Putamen (tissue), 1 donor: ENCODE results near the gene TAB2.
A peak's percentile ranks its signal among the peaks of the same experiment; 100 is the strongest.

Experiments
- DNase-seq: peaks from one replicate; pipeline ENCODE4 v3.0.0-alpha.2; 2016; ENCODE audit warnings: low spot score

The TAB2 gene

GRCh38 chr6:149317644-149318571, at the start of gene TAB2:
Gene TAB2, plus strand, starts transcription at chr6:149317712. Its CDS starts 52,286 bp downstream, at chr6:149369998.
- peak; percentile 41 for DNase-seq

- no peak for DNase-seq
Observed at GRCh38 chr6:149268146-149268545, 49.4 kb upstream of the TAB2 start.

DNA sequence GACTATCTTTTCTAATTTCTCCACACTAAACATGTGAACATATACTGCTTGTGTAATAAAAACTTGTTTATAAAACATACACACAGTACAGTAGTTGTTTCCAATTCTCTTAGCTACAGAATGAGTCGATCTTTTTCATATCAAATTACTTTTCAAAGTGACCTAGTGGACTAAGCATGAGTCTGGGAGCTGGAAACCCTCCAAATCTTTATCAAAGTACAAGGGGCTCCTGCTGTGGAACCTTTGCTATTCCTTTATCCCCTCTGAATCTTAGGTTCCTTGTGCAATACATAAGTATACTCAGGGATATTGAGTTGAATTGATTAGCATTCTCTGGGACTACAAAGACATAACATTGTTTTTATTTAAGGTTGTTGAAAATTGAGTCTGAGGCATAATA, 48.7 kb upstream of the TAB2 start:
- no peak for DNase-seq

- no peak for DNase-seq
Observed at GRCh38 chr6:149270616-149271015, 46.9 kb upstream of the TAB2 start.

DNA sequence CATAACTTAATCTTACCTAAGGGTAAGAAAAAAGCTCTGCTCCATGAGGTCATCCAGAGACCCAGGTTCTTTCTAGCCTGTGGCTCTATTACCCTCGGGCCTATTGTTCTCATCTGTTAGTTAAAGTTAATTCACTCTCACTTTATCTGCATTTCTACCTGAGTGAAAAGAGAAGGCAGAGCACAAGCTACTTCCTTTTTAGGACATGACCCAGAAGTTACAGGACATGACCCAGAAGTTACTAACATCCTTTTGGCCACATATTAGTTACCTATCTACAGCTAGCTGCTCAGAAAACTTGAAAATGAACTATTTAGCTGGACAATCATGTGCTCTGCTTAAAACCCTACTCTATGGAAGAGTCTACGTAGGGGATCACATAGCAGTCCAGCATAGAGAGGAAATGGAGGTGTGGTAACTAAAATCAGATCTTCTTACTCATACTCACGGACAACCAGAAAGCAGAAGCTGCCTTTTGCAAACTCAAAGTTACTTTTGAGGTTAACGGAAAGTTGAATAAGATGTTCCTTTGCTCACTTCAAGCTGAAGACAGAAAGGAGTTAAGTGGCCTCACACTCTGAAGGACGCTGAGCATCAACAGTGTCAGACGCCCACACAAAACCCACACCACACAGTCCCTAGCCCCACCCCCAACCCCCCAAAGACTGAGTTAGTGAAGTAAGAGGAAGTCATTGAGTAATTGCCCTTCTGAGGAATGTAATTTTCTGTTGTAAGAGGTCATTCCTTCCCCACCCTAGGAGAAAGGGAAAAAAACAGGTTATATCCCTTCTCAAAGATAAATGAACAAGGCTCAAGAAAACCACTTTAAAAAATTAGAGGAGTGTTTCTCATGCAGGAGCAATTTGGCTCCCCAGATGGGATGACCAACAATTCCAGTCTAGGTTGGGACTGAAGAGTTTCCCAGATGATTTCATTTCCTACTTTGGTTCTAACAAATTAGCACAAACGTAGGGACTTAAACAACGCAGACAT, 45.9 kb upstream of the TAB2 start:
- DNase-seq: no peak

DNA sequence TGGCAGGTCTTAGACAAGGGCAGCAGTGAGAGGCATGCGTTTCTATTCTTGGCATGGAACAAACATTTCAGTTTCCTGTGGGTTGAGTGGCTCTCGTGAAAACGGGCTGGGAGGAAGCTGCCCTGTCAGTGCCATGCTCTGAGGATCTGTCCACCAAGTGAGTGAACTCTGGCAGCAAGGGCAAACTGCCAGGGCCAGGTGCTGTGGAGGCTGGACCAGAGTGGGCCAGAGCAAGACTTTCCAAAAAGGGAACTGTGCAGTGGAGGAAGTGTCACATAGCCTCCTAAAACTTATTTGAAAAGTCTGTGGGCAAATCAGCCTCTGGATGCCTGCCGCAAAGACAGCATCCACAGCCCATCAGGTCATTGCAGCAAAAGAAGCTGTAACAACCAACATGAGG, 44.2 kb upstream of the TAB2 start:
- peak; percentile 46 for DNase-seq

DNA sequence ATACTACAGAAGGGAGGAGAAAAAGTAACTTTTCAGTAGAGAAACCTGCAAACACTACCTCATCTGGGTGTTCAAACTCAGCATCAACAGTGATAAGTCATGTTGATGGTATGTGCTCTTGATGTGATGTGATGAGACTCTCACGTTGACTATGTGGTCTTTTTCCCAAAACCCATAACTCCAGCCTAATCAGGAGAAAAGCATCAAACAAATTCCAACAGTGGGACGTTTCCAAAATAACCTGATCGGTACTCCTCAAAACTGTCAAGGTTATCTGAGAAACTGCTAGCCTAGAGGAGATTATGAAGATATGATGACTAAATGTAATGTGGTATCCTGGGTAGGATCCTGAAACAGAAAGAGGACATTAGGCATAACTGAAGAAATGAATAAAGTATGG, 41.9 kb upstream of the TAB2 start:
- no peak for DNase-seq

DNA sequence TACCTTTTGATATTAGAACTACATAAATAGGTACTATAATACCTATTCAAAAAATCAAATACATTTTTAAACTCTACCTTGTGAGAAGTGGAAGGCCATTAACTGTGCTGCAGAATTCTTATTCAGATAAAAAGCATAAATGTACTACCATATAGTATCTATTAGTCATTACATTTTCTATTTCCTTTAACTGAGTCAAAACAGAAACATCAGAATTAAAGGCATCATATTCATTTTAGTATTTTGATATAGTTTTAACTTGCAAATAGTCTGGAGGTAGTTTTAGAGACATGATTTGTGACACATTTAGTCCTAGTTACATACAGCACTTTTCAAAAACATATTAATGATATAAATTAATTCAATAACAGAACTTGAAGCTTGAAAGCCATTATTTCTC, 39.9 kb upstream of the TAB2 start:
- no peak for DNase-seq

DNA sequence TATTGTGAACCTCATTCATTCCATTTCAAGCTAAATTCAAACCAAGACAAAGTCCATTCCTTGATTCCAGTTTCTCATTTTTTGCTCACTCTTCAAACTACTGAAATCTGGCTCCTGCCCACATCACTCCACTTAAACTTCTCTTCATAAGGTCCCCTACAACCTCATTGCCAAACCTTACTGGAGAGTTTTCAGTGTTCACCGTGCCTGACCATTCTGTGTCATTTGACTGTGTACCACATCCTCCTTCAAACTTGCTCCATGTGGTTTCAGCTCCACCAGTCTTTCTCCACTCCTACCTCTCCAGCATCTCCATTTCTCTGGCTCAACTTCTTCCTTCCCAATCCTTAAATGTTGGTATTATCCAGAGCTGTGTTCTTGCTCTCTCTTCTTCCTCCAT, 38.5 kb upstream of the TAB2 start:
- DNase-seq: no peak

DNA sequence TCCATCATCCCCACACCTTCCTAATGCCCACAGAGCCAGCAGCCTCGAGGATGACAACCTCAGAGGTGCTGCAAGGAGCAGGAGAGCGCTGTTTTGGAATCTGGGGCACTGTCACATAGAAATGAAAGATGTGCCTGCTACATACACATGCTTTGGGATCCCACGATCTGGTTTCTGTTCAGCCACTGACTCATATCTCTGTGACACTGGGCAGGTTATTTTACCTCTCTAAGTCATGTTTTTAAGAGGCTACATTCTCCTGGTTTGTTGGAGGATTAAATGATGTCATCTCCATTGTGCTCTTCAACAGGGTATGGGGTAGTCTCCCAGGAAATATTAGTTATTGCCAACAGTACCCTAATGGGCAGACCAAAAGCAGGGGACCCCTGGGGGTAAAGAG, 32.6 kb upstream of the TAB2 start:
- DNase-seq: no peak

DNA sequence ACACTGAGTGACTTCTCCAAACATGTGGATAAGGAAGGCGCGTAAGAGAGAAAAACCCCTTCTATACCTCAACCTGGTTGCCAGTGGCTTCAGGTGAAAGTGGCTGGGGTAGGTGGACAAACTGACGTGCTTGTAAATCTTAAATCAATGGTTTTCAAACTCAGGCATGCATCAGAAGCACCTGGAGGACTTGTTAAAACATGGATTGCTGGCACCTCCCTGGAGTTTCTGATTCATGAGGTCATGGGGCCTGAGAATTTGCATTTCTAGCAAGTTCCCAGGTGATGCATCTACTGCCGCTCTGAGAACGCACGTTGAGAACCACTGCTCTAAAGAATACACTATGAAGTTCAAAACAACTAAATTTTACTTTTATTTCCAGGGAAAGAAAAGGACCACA, 31.9 kb upstream of the TAB2 start:
- no peak for DNase-seq

GRCh38 chr6:149286905-149287304, 30.6 kb upstream of the TAB2 start:
- no peak for DNase-seq

DNA sequence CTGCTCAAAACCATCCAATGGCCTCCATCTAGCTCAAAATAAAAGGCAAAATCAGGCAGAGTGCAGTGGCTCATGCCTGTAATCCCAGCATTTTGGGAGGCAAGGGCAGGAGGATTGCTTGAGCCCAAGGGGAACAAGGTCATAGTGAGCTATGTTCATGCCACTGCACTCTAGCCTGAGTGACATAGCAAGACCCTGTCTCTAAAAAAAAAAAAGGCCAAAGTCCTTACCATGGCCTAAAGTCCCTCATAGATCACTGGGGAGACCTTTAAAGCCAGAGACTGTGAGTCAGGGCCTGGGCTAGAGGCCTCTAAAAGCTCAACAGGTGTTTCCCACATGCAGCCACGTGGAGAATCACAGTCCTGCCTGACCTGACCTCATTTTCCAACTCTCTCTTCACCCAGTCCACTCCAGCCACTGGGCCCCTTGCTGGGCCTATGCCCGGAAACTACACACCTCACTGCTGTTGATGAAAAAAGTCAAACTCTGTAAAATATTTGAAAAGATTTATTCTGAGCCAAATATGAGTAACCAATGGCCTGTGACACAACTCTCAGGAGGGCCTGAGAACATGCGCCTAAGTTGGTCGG, 28.2 kb upstream of the TAB2 start:
- no peak for DNase-seq

GRCh38 chr6:149289966-149290365, 27.5 kb upstream of the TAB2 start:
- no peak for DNase-seq

GRCh38 chr6:149293244-149293643, 24.3 kb upstream of the TAB2 start:
- DNase-seq: no peak

- DNase-seq: no peak
Observed at GRCh38 chr6:149300563-149300962, 16.9 kb upstream of the TAB2 start.

DNA sequence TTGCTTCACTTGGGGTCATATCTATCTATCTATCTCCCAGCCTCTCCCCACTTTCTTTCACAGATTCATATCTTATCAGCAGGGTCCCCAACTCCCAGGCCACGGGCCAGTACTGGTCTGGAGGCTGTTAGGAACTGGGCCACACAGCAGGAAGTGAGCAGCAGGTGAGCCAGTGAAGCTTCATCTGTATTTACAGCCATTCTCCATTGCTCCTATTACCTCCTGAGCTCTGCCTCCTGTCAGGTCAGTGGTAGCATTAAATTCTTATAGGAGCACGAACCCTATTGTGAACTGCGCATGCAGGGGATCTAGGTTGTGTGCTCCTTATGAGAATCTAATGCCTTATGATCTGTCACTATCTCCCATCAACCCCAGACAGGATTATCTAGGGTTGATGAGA, 14.8 kb upstream of the TAB2 start:
- no peak for DNase-seq

DNA sequence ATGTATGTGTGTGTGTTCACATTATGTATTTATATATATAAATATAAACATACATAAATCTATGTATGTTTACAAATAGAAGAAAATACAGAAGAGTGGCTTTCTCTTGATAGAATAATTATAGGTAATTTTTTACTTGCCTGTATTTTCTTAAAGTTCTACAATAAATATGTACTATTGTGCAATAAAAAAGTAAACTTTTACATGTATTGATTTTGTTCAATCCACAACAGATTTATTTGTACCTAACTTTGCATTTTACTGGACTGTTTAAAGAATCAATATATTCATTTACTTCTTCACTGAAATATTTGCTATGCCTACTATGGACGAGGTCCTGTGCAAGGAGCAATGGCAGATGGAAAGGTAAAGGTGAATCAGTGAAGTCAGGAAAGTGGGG, 14.0 kb upstream of the TAB2 start:
- no peak for DNase-seq

- DNase-seq: no peak
Observed at GRCh38 chr6:149305372-149305771, 12.1 kb upstream of the TAB2 start.

DNA sequence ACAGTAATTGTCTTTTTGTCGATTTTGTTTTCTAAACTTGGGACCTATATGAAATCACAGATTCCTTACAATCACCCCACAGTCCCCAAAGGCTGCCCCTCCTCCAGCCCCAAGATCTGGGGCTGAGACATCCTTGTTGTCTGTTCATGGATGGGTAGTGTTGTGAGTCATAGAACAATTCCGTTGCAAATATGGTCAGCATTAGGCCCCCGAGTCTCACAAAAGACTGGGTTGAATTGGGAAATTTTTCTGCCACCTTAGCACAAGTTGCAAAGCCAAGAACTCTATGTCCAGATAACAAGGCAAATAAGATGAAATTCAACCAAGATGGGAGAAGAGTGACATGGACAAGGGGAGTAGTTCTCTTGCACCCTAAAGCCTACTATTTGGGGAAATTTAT, 10.5 kb upstream of the TAB2 start:
- DNase-seq: no peak

GRCh38 chr6:149311293-149311692, 6.2 kb upstream of the TAB2 start:
- no peak for DNase-seq

DNA sequence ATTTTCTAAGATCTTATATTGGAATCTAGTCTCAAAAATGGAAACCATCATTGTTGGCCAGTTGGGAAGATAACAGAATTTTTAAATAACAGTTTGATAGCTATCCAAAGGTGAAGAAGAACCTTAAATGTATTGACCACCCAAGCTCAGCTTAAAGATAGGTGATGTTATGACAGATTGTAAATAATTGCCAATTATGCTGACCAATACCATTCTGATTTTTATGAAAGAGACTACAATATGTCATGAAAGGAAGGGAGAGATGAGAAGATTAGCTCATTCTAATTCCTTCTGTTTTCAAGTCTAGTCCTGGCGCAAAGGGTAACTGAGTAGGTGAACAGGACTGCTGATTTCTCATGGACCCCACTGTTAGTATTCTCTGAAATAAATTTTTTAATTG, 5.7 kb upstream of the TAB2 start:
- DNase-seq: no peak
